PC-3 (cell line): ENCODE data around the gene KDM4C. TPM values are rescaled to one million over a fixed set of nuclear protein-coding genes. Genes with fewer than 3 reads are reported as not detected.

Experiments used
- ATAC-seq: fragments of 200-7000 bp; cut with Tn5 transposase; 2 replicates; pipeline ENCODE4 v1.9.1; 2020; ENCODE audit warnings: mild to moderate bottlenecking, moderate library complexity
- BruUV-seq: library from RNA; stranded (reverse); fragments of 400-500 nt; replicated peaks from 2 replicates; lab custom pipeline; 2021; lab: Mats Ljungman, UMichigan
- CTCF ChIA-PET: fragments of 300-600 bp; sonication (Branson Sonifier 250); formaldehyde crosslinking; loops from one replicate; lab custom pipeline; 2022; ENCODE audit warnings: antibody characterized with exemption; lab: Charles Lee
- POLR2A ChIA-PET: fragments of 300-600 bp; sonication (Branson Sonifier 250); formaldehyde crosslinking; loops from one replicate; lab custom pipeline; 2022; ENCODE audit warnings: antibody characterized with exemption; ENCODE audit not compliant: unreplicated experiment; lab: Charles Lee
- DNase-seq: peaks from one replicate; pipeline ENCODE4 v3.0.0-alpha.2; 2015
- H2AFZ ChIP-seq: fragments of 300-600 bp; sonication (generic); 2 replicates; pipeline ENCODE4 v1.6.0; 2016; ENCODE audit warnings: antibody characterized with exemption, low read length
- H3F3A ChIP-seq: fragments of 300-600 bp; sonication (generic); one replicate; pipeline ENCODE4 v1.6.0; 2017; ENCODE audit warnings: antibody characterized with exemption, low read length, control low read depth, mild to moderate bottlenecking; ENCODE audit not compliant: unreplicated experiment
- H3K27ac ChIP-seq: fragments of 300-600 bp; sonication (generic); 2 replicates; pipeline ENCODE4 v1.5.1; 2016; ENCODE audit warnings: mild to moderate bottlenecking, low read length
- H3K27me3 ChIP-seq: fragments of 300-600 bp; sonication (generic); 2 replicates; pipeline ENCODE4 v1.6.1; 2016; ENCODE audit warnings: low read length, mixed read lengths
- H3K36me3 ChIP-seq: fragments of 300-600 bp; sonication (generic); 2 replicates; pipeline ENCODE4 v1.6.1; 2016; ENCODE audit warnings: low read depth, mixed run types, low read length, mixed read lengths
- H3K4me1 ChIP-seq: fragments of 300-600 bp; sonication (generic); 2 replicates; pipeline ENCODE4 v1.5.1; 2016; ENCODE audit warnings: low read length; ENCODE audit not compliant: insufficient read depth
- H3K4me2 ChIP-seq: fragments of 300-600 bp; sonication (generic); 2 replicates; pipeline ENCODE4 v1.6.0; 2016; ENCODE audit warnings: low read length
- H3K4me3 ChIP-seq: fragments of 300-600 bp; sonication (generic); 2 replicates; pipeline ENCODE4 v1.5.1; 2016; ENCODE audit warnings: mild to moderate bottlenecking, low read length, mixed read lengths
- H3K79me2 ChIP-seq: fragments of 300-600 bp; sonication (generic); 2 replicates; pipeline ENCODE4 v1.6.1; 2017; ENCODE audit warnings: low read length, mixed read lengths
- H3K9ac ChIP-seq: fragments of 300-600 bp; sonication (generic); 2 replicates; pipeline ENCODE4 v1.6.0; 2016; ENCODE audit warnings: mild to moderate bottlenecking, low read length
- H3K9me2 ChIP-seq: fragments of 300-600 bp; sonication (generic); replicated peaks from 2 replicates; pipeline ENCODE4 v1.6.1; 2016; ENCODE audit warnings: mixed run types, low read length, mixed read lengths
- H3K9me3 ChIP-seq: fragments of 300-600 bp; sonication (generic); 2 replicates; pipeline ENCODE4 v1.6.1; 2016; ENCODE audit warnings: low read length, mixed read lengths
- H4K20me1 ChIP-seq: fragments of 300-600 bp; sonication (generic); 2 replicates; pipeline ENCODE4 v1.6.1; 2016; ENCODE audit warnings: low read length, mixed read lengths
- EZH2 ChIP-seq: fragments of 300-600 bp; sonication (generic); IDR thresholded peaks from one replicate; pipeline ENCODE4 v1.6.1; 2017; ENCODE audit warnings: antibody characterized with exemption, mild to moderate bottlenecking, low read length; ENCODE audit not compliant: unreplicated experiment
- EZH2phosphoT487 ChIP-seq: fragments of 300-600 bp; sonication (generic); IDR thresholded peaks from 2 replicates; pipeline ENCODE4 v1.6.1; 2018; ENCODE audit warnings: mild to moderate bottlenecking, antibody characterized with exemption, low read length, borderline replicate concordance
- intact Hi-C: fragments of 100-400 bp; cut with micrococcal nuclease; formaldehyde crosslinking; loops from 2 replicates; pipeline ENCODE4 v1.9.0; 2023
- total RNA-seq: library from RNA; depleted of rRNA; stranded (reverse); fragments of >200 nt; gene quantifications from 2 replicates; pipeline ENCODE4 v1.2.3, GENCODE V29; 2014
- TF ChIP-seq, protein P1 (sequence below): fragments of 300-600 bp; sonication (generic); conservative IDR thresholded peaks from 2 replicates; pipeline ENCODE4 v1.5.1; 2017; ENCODE audit warnings: antibody characterized with exemption, low read depth, mild to moderate bottlenecking, low read length

KDM4C gene
- total RNA-seq, 1 experiment from 2014 or later, result 27.0 TPM

DNA sequence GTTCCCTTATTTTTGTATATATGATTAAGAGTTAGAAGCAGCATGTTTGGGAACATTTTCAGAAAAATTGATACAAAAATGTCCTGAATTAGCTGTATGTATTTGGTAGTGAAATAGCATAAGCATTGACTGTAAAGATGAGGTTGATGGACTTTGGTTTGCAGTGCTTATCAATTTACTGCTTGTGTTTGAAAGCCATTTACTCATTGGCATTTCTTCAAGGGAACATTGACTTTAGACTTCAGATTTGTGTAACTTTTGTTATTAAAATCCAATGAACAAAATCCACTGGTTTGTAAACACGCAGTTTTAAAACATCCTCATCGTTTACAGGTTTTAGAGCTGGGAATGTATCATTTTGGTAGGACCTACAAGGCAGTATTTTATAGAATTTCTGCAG is 61.3 kb downstream of the KDM4C start:
- intact Hi-C loops, result no loop called here
- TF ChIP-seq, protein P1, sequence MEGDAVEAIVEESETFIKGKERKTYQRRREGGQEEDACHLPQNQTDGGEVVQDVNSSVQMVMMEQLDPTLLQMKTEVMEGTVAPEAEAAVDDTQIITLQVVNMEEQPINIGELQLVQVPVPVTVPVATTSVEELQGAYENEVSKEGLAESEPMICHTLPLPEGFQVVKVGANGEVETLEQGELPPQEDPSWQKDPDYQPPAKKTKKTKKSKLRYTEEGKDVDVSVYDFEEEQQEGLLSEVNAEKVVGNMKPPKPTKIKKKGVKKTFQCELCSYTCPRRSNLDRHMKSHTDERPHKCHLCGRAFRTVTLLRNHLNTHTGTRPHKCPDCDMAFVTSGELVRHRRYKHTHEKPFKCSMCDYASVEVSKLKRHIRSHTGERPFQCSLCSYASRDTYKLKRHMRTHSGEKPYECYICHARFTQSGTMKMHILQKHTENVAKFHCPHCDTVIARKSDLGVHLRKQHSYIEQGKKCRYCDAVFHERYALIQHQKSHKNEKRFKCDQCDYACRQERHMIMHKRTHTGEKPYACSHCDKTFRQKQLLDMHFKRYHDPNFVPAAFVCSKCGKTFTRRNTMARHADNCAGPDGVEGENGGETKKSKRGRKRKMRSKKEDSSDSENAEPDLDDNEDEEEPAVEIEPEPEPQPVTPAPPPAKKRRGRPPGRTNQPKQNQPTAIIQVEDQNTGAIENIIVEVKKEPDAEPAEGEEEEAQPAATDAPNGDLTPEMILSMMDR, result no peak
- TF ChIP-seq EZH2 (no peak), EZH2phosphoT487 (no peak)
- no peak for ATAC-seq
- no peak for DNase-seq
- no peaks in the 10 kb centered on the region for H4K20me1 ChIP-seq
- no peaks in the 10 kb centered on the region for H3F3A ChIP-seq
- no peak overlapping the region for H3K4me2 ChIP-seq
- no peak overlapping the region for H3K9ac ChIP-seq
- no peak overlapping the region for H2AFZ ChIP-seq
- no peaks in the 10 kb centered on the region for H3K9me3 ChIP-seq
- H3K36me3 ChIP-seq, result no peaks in the 10 kb centered on the region
- no peak overlapping the region for H3K4me3 ChIP-seq
- no peaks in the 10 kb centered on the region for H3K4me1 ChIP-seq
- H3K79me2 ChIP-seq, result no peaks in the 10 kb centered on the region
- CTCF ChIA-PET, result no interaction called here
- POLR2A ChIA-PET, result no interaction called here
- H3K27me3 ChIP-seq, result no peaks in the 10 kb centered on the region
- no TSS peak for BruUV-seq
- H3K27ac ChIP-seq, result no peak overlapping the region
- H3K9me2 ChIP-seq, result no peaks in the 10 kb centered on the region

DNA sequence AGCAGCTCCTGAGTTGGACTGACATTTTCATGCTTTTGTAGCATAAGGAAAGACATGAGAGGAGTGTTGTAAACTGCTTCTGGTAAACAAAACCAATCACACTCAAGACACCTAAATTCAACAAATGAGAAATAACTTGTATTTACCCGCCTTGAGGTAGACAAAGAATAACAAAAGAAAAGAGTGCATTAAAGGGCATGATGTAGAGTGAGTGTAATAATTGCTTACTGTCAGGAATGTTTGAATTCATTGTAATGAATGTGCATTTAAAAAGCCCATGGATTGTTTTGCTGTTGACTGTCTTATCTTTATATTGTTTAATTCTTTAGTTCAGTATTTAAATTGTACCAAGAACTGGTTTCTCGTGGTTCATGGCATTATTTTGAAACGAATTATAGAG is 61.8 kb downstream of the KDM4C start:
- Histone ChIP-seq H3K79me2 (no peaks in the 10 kb centered on the region), H3K9ac (no peak overlapping the region), H4K20me1 (no peaks in the 10 kb centered on the region), H2AFZ (no peak overlapping the region), H3K27ac (no peak overlapping the region), H3K9me3 (no peaks in the 10 kb centered on the region), H3K36me3 (no peaks in the 10 kb centered on the region), H3K27me3 (no peaks in the 10 kb centered on the region), H3K4me1 (no peaks in the 10 kb centered on the region), H3K9me2 (no peaks in the 10 kb centered on the region), H3K4me2 (no peak overlapping the region), H3K4me3 (no peak overlapping the region), H3F3A (no peaks in the 10 kb centered on the region)
- no TSS peak for BruUV-seq
- CTCF ChIA-PET, result no interaction called here
- TF ChIP-seq EZH2 (no peak), EZH2phosphoT487 (no peak)
- TF ChIP-seq, protein P1, result no peak
- DNase-seq (no peak), ATAC-seq (no peak)
- POLR2A ChIA-PET, result no interaction called here
- intact Hi-C loops, result no loop called here

DNA sequence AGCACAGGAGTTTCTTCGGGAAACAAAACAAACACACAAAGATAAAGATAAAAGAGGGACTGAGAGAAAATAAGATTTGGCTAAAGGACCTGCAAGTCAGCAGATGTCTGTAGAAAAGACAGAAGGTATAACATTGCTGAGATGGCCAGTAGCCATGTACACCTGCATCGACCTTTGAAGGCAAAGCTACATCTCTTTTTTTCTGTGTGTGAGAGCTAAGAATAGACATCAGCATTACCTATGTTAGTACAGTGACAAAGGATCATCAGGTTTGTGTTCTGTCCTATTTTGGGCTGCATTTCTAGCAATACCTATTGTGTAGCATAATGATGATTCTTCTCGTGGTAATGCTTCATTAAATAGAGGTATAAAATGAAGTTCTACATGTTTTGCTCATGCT is 64.9 kb downstream of the KDM4C start:
- TF ChIP-seq, protein P1, result no peak
- TF ChIP-seq EZH2 (no peak), EZH2phosphoT487 (no peak)
- H4K20me1 ChIP-seq, result no peaks in the 10 kb centered on the region
- no peaks in the 10 kb centered on the region for H3K27me3 ChIP-seq
- CTCF ChIA-PET, result no interaction called here
- no TSS peak for BruUV-seq
- ATAC-seq (no peak), DNase-seq (no peak)
- H3K4me3 ChIP-seq, result no peak overlapping the region
- H3K9ac ChIP-seq, result no peak overlapping the region
- H3F3A ChIP-seq, result no peaks in the 10 kb centered on the region
- H3K9me2 ChIP-seq, result no peaks in the 10 kb centered on the region
- H3K79me2 ChIP-seq, result no peaks in the 10 kb centered on the region
- POLR2A ChIA-PET, result no interaction called here
- no peaks in the 10 kb centered on the region for H3K4me1 ChIP-seq
- no peaks in the 10 kb centered on the region for H3K9me3 ChIP-seq
- H3K27ac ChIP-seq, result no peak overlapping the region
- H3K4me2 ChIP-seq, result no peak overlapping the region
- no peak overlapping the region for H2AFZ ChIP-seq
- intact Hi-C loops, result no loop called here
- H3K36me3 ChIP-seq, result no peaks in the 10 kb centered on the region
